PC-9 (cell line): ENCODE data around the gene B4GALNT3. TPM values are rescaled to one million over a fixed set of nuclear protein-coding genes. Genes with fewer than 3 reads are reported as not detected.

Experiments used
- BruUV-seq: library from RNA; stranded (reverse); fragments of 400-500 nt; replicated peaks from 2 replicates; lab custom pipeline; 2021; lab: Mats Ljungman, UMichigan
- CTCF ChIA-PET: fragments of 300-600 bp; sonication (Branson Sonifier 250); formaldehyde crosslinking; loops from one replicate; lab custom pipeline; 2022; ENCODE audit warnings: antibody characterized with exemption; lab: Charles Lee
- POLR2A ChIA-PET: fragments of 300-600 bp; sonication (Branson Sonifier 250); formaldehyde crosslinking; loops from one replicate; lab custom pipeline; 2022; ENCODE audit warnings: antibody characterized with exemption; ENCODE audit not compliant: unreplicated experiment; lab: Charles Lee
- DNase-seq, 2 experiments: peaks; one replicate each; pipeline versions ENCODE4 v3.0.0 to v3.0.0-alpha.2; 2015 to 2022; ENCODE audit warnings: mixed read lengths in 1 of 2
- H2AFZ ChIP-seq: fragments of 200-600 bp; sonication (generic); 2 replicates; pipeline ENCODE4 v1.8.1; 2017; ENCODE audit warnings: antibody characterized with exemption
- H3F3A ChIP-seq: fragments of 200-600 bp; sonication (generic); 2 replicates; pipeline ENCODE4 v1.8.1; 2017; ENCODE audit warnings: antibody characterized with exemption, mild to moderate bottlenecking, low read depth; ENCODE audit not compliant: insufficient read depth
- H3K27ac ChIP-seq: fragments of 200-600 bp; sonication (generic); 2 replicates; pipeline ENCODE4 v1.6.1; 2016; ENCODE audit warnings: mixed run types
- H3K27me3 ChIP-seq: fragments of 200-600 bp; sonication (generic); 2 replicates; pipeline ENCODE4 v1.6.1; 2016; ENCODE audit warnings: low read depth, mixed run types; ENCODE audit not compliant: insufficient read depth
- H3K36me3 ChIP-seq: fragments of 200-600 bp; sonication (generic); 2 replicates; pipeline ENCODE4 v1.6.1; 2016; ENCODE audit warnings: low read depth, mixed run types
- H3K4me1 ChIP-seq: fragments of 200-600 bp; sonication (generic); replicated peaks from 2 replicates; pipeline ENCODE4 v1.6.1; 2016; ENCODE audit warnings: mixed run types; ENCODE audit not compliant: insufficient read depth
- H3K4me2 ChIP-seq: fragments of 200-600 bp; sonication (generic); 2 replicates; pipeline ENCODE4 v1.6.1; 2017; ENCODE audit warnings: mixed run types
- H3K4me3 ChIP-seq: fragments of 200-600 bp; sonication (generic); 2 replicates; pipeline ENCODE4 v1.6.1; 2016; ENCODE audit warnings: mixed run types
- H3K79me2 ChIP-seq: fragments of 200-600 bp; sonication (generic); 2 replicates; pipeline ENCODE4 v1.6.1; 2017; ENCODE audit warnings: low read depth, mixed run types
- H3K9me2 ChIP-seq: fragments of 200-600 bp; sonication (generic); 2 replicates; pipeline ENCODE4 v1.8.1; 2017; ENCODE audit warnings: mild to moderate bottlenecking; ENCODE audit not compliant: insufficient read depth
- H3K9me3 ChIP-seq: fragments of 200-600 bp; sonication (generic); 2 replicates; pipeline ENCODE4 v1.8.1; 2016; ENCODE audit warnings: low read depth; ENCODE audit not compliant: insufficient read depth
- H4K20me1 ChIP-seq: fragments of 200-600 bp; sonication (generic); 2 replicates; pipeline ENCODE4 v1.8.1; 2017; ENCODE audit not compliant: insufficient read depth
- CTCF ChIP-seq: fragments of 200-600 bp; sonication (generic); conservative IDR thresholded peaks from 2 replicates; pipeline ENCODE4 v1.6.1; 2017; ENCODE audit warnings: mixed run types, antibody characterized with exemption, mild to moderate bottlenecking, moderate library complexity
- EZH2 ChIP-seq: fragments of 200-600 bp; sonication (generic); IDR thresholded peaks from 2 replicates; pipeline ENCODE4 v1.8.0; 2017; ENCODE audit warnings: antibody characterized with exemption, low read depth
- intact Hi-C: fragments of 100-400 bp; cut with micrococcal nuclease; formaldehyde crosslinking; loops from one replicate; pipeline ENCODE4 v1.10.0; 2022; ENCODE audit not compliant: unreplicated experiment
- total RNA-seq: library from RNA; stranded (reverse); gene quantifications from 2 replicates; pipeline ENCODE4 v1.2.3, GENCODE V29; 2021

Gene B4GALNT3
- total RNA-seq, 1 experiment from 2014 or later = 8.0 TPM

GRCh38 chr12:457676-458075 is 2.1 kb upstream of the B4GALNT3 start:
- H3F3A ChIP-seq = peaks cover 31% of the 10 kb centered on the region
- no peak for DNase-seq
- CTCF ChIA-PET = interaction anchor here (0.5 to 0.6 kb wide), 2 partner anchors 113 to 554 kb away, joined by 3 to 4 read pairs; no protein-coding TSS in a partner anchor
- no peak overlapping the region for H2AFZ ChIP-seq
- no TSS peak for BruUV-seq
- no peak overlapping the region for H3K4me3 ChIP-seq
- no peak overlapping the region for H3K4me2 ChIP-seq
- H3K36me3 ChIP-seq = no peaks in the 10 kb centered on the region
- POLR2A ChIA-PET = no interaction called here
- H3K79me2 ChIP-seq = no peaks in the 10 kb centered on the region
- H3K9me2 ChIP-seq = no peaks in the 10 kb centered on the region
- TF ChIP-seq CTCF = no peak
- TF ChIP-seq EZH2 = no peak
- H3K9me3 ChIP-seq = 0 out of 2 replicates have a peak, but pooled peaks cover under 1% of the 10 kb centered on the region
- peaks cover 9% of the 10 kb centered on the region for H3K4me1 ChIP-seq
- peaks cover 65% of the 10 kb centered on the region for H3K27me3 ChIP-seq
- H3K27ac ChIP-seq = no peak overlapping the region
- intact Hi-C loops = loop anchor here (2.0 to 5.0 kb wide), 2 partner anchors 81 to 490 kb away; partner anchors contain the start of gene RAD52
- H4K20me1 ChIP-seq = no peaks in the 10 kb centered on the region

GRCh38 chr12:459050-459429 is 699 bp upstream of the B4GALNT3 start:
- Histone ChIP-seq H3K79me2 (no peaks in the 10 kb centered on the region), H4K20me1 (no peaks in the 10 kb centered on the region), H3K27ac (no peak overlapping the region), H2AFZ (no peak overlapping the region), H3K9me3 (no peaks in the 10 kb centered on the region), H3K36me3 (no peaks in the 10 kb centered on the region), H3K4me1 (peaks cover 22% of the 10 kb centered on the region), H3K4me3 (no peak overlapping the region; the same call in 1 of the 2 replicates), H3K9me2 (no peaks in the 10 kb centered on the region), H3K4me2 (peak overlapping the region; percentile 94), H3F3A (peaks cover 38% of the 10 kb centered on the region), H3K27me3 (peaks cover 65% of the 10 kb centered on the region)
- POLR2A ChIA-PET = no interaction called here
- DNase-seq = no peak
- CTCF ChIA-PET = no interaction called here
- intact Hi-C loops = loop anchor here (2.0 to 5.0 kb wide), 2 partner anchors 80 to 488 kb away; partner anchors contain the start of gene RAD52
- BruUV-seq = no TSS peak
- TF ChIP-seq EZH2 (no peak), CTCF (no peak)

GRCh38 chr12:460261-461230 is 807 bp downstream of the B4GALNT3 start:
- TF ChIP-seq CTCF (no peak), EZH2 (no peak)
- Histone ChIP-seq H3K4me3 (peak overlapping the region; percentile 59; the same call in 1 of the 2 replicates), H3K4me2 (peak overlapping the region; percentile 94), H2AFZ (no peak overlapping the region), H3K27me3 (peaks cover 66% of the 10 kb centered on the region), H3F3A (peaks cover 33% of the 10 kb centered on the region), H3K9me3 (no peaks in the 10 kb centered on the region), H4K20me1 (no peaks in the 10 kb centered on the region), H3K79me2 (no peaks in the 10 kb centered on the region), H3K4me1 (peaks cover 24% of the 10 kb centered on the region), H3K9me2 (no peaks in the 10 kb centered on the region), H3K36me3 (no peaks in the 10 kb centered on the region), H3K27ac (no peak overlapping the region)
- intact Hi-C loops = no loop called here
- ChIA-PET POLR2A (interaction anchor here (0.5 kb wide), 1 partner anchor 49 kb away, joined by 3 read pairs; no protein-coding TSS in a partner anchor), CTCF (interaction anchor here (0.6 kb wide), 1 partner anchor 98 kb away, joined by 5 read pairs; no protein-coding TSS in a partner anchor)
- BruUV-seq = no TSS peak
- peak in 1 of 2 experiments; percentile 32 for DNase-seq
